Body of pancreas (tissue), 4 donors: ENCODE measurements around the gene MRPS18B.

Experiments
- CTCF ChIP-seq, 7 experiments: fragments of 450-650 bp in 4 of 7; fragments of 200-600 bp in 3 of 7; sonication (generic) in 3 of 7; IDR thresholded peaks; one replicate each; pipeline ENCODE4 v1.5.1; 2016 to 2019; ENCODE audit warnings: antibody characterized with exemption in 7 of 7
- POLR2A ChIP-seq, 3 donors: fragments of 450-650 bp; IDR thresholded peaks; one replicate each; pipeline ENCODE4 v1.6.1; 2016; ENCODE audit warnings: antibody characterized with exemption in 3 of 3, mild to moderate bottlenecking in 2 of 3

- no peak for TF ChIP-seq CTCF (IDR thresholded peaks at IDR 0.05)
- no peak for TF ChIP-seq POLR2A (IDR thresholded peaks at IDR 0.05)
Measured at GRCh38 chr6:30583921-30584320, 33.7 kb upstream of the MRPS18B start.
